ENCODE measurements around the gene STKLD1. TPM values are rescaled to one million over a fixed set of nuclear protein-coding genes. Genes with fewer than 3 reads are reported as not detected.
A peak's percentile ranks its signal among the peaks of the same experiment; 100 is the strongest.
"Not testable (repeated sequence)": the region's sequence is repeated elsewhere in the genome, so short reads cannot be mapped to it uniquely, and the experiment has no call there.

Gene STKLD1
- total RNA-seq, 3 donors from 2014 or later (not counting 1 experiment from before 2014, with no cell fraction given), result 0.53 to 2.9 (median 1.1) TPM

DNA sequence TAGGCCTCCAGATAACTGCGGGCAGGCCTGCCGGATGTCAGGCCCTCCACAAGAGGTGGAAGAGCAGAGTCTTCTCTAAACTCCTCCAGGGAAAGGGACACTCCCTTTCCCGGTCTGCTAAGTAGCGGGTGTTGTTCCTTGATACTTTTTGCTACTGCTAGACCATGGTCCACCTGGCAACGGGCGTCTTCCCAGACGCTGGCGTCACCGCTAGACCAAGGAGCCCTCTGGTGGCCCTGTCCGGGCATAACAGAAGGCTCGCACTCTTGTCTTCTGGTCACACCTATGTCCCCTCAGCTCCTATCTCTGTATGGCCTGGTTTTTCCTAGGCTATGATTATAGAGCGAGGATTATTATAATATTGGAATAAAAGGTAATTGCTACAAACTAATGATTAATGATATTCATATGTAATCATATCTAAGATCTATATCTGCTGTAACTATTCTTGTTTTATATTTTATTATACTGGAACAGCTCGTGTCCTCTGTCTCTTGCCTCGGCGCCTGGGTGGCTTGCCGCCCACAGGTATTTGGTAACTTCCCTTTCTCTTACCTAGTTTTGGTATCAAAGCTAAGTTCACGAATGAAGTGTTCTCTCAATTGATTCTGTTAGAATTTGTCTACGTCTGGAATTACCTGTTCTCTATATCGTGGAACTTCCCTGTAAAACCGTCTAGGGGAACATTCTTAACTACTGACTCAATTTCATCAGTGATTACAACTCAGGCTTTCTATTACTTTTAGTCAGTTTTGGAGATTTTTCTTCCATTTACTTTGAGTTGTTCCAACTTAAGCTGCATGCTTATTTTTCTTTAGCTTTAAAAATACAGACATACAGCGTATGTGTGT, 46.6 kb upstream of the STKLD1 start:
- intact Hi-C loops (cut with micrococcal nuclease); DNase-seq; H3K4me1 ChIP-seq (ENCODE audit: control insufficient read depth, insufficient read depth, low read length); H3K9me3 ChIP-seq (ENCODE audit: control insufficient read depth, insufficient read depth, low read length); H3K27me3 ChIP-seq (ENCODE audit: control insufficient read depth, insufficient read depth, low read length); H3K27ac Mint-ChIP-seq; H3K36me3 Mint-ChIP-seq; H3K27ac ChIP-seq (ENCODE audit: low read length); H3K9me3 Mint-ChIP-seq; H3K27me3 Mint-ChIP-seq (ENCODE audit: low read depth in 2 of 2); H3K4me3 ChIP-seq (ENCODE audit: low read length); H3K4me3 Mint-ChIP-seq; ATAC-seq: not testable (repeated sequence)
- TF ChIP-seq, protein P1, sequence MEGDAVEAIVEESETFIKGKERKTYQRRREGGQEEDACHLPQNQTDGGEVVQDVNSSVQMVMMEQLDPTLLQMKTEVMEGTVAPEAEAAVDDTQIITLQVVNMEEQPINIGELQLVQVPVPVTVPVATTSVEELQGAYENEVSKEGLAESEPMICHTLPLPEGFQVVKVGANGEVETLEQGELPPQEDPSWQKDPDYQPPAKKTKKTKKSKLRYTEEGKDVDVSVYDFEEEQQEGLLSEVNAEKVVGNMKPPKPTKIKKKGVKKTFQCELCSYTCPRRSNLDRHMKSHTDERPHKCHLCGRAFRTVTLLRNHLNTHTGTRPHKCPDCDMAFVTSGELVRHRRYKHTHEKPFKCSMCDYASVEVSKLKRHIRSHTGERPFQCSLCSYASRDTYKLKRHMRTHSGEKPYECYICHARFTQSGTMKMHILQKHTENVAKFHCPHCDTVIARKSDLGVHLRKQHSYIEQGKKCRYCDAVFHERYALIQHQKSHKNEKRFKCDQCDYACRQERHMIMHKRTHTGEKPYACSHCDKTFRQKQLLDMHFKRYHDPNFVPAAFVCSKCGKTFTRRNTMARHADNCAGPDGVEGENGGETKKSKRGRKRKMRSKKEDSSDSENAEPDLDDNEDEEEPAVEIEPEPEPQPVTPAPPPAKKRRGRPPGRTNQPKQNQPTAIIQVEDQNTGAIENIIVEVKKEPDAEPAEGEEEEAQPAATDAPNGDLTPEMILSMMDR (IDR thresholded peaks at IDR 0.05), result peak; percentile 37
- WGBS (ENCODE audit: insufficient coverage), result 67% methylated on average over 19 of the region's 21 CpGs
- H3K4me1 Mint-ChIP-seq, result peaks cover 22% of the 10 kb centered on the region in 2 donors
- peaks cover 42% of the 10 kb centered on the region for H3K36me3 ChIP-seq (ENCODE audit: control insufficient read depth, insufficient read depth, low read length)

DNA sequence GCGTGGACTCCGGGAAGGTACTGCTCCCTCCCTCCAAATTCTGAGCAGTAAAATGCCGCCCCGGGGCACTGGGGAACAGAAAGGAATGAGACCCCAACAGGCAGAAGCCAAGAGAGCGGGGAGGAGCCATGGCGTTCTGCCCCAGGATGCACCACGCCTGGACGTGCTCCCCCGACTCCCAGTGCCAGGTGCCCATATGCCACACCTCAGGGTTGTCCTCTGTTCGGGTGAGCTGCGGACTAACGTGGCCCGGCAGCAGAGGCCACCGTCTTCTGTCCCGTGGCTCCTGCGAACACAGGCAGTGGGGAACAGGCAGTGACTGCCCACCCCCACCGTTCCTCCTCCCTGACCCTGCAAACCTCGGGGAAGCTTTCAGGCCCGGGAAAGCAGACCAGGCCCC, 44.9 kb upstream of the STKLD1 start:
- Mint-ChIP-seq H3K9me3 (no peaks in the 10 kb centered on the region), H3K27ac (no peak overlapping the region), H3K4me1 (peaks cover 35 to 36% of the 10 kb centered on the region in 2 donors), H3K27me3 (ENCODE audit: low read depth in 2 of 2) (no peaks in the 10 kb centered on the region), H3K4me3 (no peak overlapping the region), H3K36me3 (peaks cover 7% of the 10 kb centered on the region)
- H3K4me3 ChIP-seq (ENCODE audit: low read length), result no peak overlapping the region
- DNase-seq, result no peak
- peaks cover 42% of the 10 kb centered on the region for H3K36me3 ChIP-seq (ENCODE audit: control insufficient read depth, insufficient read depth, low read length)
- no peak for ATAC-seq
- no peak overlapping the region for H3K27ac ChIP-seq (ENCODE audit: low read length)
- WGBS (ENCODE audit: insufficient coverage), result 93% methylated on average over 19 of the region's 19 CpGs
- H3K4me1 ChIP-seq (ENCODE audit: control insufficient read depth, insufficient read depth, low read length), result peaks cover 16% of the 10 kb centered on the region
- TF ChIP-seq, protein P1 (IDR thresholded peaks at IDR 0.05), result no peak
- no peaks in the 10 kb centered on the region for H3K9me3 ChIP-seq (ENCODE audit: control insufficient read depth, insufficient read depth, low read length)
- intact Hi-C loops (cut with micrococcal nuclease), result no loop called here
- H3K27me3 ChIP-seq (ENCODE audit: control insufficient read depth, insufficient read depth, low read length), result no peaks in the 10 kb centered on the region

- Mint-ChIP-seq H3K36me3 (peaks cover 7% of the 10 kb centered on the region), H3K27ac (peak overlapping the region in 1 of 2 donors; percentile 31), H3K27me3 (ENCODE audit: low read depth in 2 of 2) (no peaks in the 10 kb centered on the region), H3K9me3 (no peaks in the 10 kb centered on the region), H3K4me3 (no peak overlapping the region), H3K4me1 (peaks cover 35 to 38% of the 10 kb centered on the region in 2 donors)
- H3K27ac ChIP-seq (ENCODE audit: low read length), result no peak overlapping the region
- H3K4me1 ChIP-seq (ENCODE audit: control insufficient read depth, insufficient read depth, low read length), result peaks cover 22% of the 10 kb centered on the region
- TF ChIP-seq, protein P1 (IDR thresholded peaks at IDR 0.05), result no peak
- no peak overlapping the region for H3K4me3 ChIP-seq (ENCODE audit: low read length)
- 98% methylated on average over 57 of the region's 57 CpGs for WGBS (ENCODE audit: insufficient coverage)
- H3K9me3 ChIP-seq (ENCODE audit: control insufficient read depth, insufficient read depth, low read length), result no peaks in the 10 kb centered on the region
- intact Hi-C loops (cut with micrococcal nuclease), result no loop called here
- peaks cover 42% of the 10 kb centered on the region for H3K36me3 ChIP-seq (ENCODE audit: control insufficient read depth, insufficient read depth, low read length)
- ATAC-seq (no peak), DNase-seq (peak in 1 of 2 donors; percentile 11)
- no peaks in the 10 kb centered on the region for H3K27me3 ChIP-seq (ENCODE audit: control insufficient read depth, insufficient read depth, low read length)
Observed at GRCh38 chr9:133331641-133332380, 44.4 kb upstream of the STKLD1 start.
